ENCODE measurements around the gene CACHD1.

The CACHD1 gene

DNA sequence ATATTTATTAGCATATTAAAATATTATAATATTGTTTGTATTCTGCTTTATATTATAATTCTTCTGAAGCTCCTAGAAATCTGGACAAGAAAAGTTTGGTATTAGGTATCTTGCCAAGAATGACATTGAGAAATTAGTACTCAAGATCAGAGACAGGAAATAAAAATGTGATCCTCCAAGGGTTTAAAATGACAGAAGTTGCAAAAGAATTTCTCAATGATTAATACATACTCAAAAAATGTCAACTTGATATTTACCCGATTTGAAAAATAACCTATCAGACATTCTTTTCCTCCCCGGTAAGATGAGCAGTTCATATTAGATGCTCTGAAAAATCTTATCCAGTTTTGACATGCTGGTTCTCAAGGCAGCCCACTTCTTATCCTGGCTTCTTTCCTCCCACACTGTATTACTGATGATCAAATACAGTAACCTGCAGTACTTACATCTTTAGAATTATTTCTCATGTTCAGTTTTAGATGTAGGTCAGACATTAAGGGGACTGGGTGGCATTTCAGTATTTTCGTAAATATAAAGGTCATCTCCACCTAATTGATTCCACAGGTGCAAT, 55.3 kb downstream of the CACHD1 start:
- DNase-seq, result no peak

- DNase-seq, result no peak
Measured at GRCh38 chr1:64526312-64526711, 56.4 kb downstream of the CACHD1 start.

DNA sequence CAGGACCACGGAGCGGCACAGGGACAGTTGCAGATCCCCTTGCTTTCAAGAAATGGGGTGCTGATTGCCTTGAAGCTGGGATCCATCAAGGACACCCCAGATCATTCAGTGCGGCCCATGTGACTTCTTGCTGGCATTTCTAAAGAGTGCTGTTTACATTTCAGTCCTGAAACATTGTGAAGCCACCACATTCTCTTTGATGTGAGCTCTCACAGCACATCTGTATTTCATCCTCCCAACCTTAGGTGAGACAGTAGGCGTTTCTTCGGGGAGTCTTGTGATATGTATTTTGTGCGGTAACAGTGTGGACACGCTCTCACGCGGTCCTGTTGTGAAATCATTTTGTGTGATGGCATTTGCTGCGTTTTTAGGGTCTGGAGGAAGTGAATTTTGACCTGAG, 57.2 kb downstream of the CACHD1 start:
- no peak for DNase-seq

DNA sequence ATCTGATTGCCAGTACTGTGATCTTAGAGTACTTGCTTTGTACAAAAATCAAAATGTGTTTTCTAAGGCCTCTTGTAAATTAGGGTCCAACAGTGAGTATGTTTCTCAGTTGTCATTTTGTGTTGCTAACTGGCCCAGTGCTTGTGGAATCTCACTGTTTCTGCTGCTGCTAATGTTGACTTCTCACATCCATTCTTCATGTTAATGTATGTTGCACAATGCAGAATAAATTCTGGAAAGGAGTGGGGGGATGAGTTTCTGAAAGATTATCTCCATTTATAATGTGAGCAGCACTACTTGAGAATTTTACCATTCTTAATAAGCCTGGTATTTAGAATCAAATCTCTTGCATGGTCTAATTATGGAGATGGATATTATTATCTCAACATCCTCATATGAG, 57.9 kb downstream of the CACHD1 start:
- DNase-seq, result no peak

GRCh38 chr1:64530969-64531692, 61.2 kb downstream of the CACHD1 start:
- no peak for DNase-seq

- DNase-seq, result no peak
Measured at GRCh38 chr1:64532646-64533045, 62.7 kb downstream of the CACHD1 start.

DNA sequence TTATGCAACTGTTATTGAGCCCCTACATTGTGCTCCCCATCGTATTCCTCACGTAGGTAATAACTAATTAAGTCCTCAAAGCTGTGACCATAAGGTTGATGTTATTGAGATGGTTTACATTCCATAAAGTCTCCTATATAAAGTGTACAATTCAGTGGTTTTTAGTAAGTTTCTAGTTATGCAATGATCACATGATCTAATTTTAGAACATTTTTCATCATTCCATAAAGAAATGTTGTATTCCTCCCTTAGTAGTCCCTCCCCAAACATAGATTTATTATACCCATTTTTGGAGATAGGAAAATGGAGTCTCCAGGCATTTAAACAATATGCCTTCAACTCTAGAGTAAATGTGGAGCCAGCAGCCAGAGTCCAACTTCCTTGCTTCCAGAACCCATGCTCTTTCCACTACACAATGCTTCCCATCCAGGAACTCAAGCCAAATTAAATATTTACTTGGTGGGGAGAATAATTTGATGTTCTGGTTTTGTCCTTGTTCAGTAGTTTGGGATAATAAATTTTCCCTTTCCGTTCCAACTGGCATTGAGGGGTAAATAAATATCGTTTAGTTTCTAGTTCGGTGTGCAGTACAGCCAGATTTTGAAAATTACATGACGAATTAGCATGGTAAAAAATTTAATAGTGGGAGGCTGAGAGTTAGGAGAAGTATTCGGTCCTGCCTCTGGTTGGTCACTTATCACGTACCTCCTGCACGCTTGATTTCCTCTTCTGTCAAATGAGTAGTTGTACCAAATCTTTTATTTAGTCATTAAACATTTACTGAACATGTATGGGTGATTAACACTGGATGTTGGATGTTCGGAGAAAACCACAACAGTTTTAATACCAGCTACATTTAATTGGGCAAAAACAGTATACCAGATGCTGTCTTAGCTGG, 66.3 kb downstream of the CACHD1 start:
- DNase-seq, result peak; percentile 66

- DNase-seq, result no peak
Measured at GRCh38 chr1:64536836-64537490, 67.0 kb downstream of the CACHD1 start.

GRCh38 chr1:64537942-64538341, 68.0 kb downstream of the CACHD1 start:
- DNase-seq, result no peak

GRCh38 chr1:64538389-64538788, 68.5 kb downstream of the CACHD1 start:
- DNase-seq, result no peak

DNA sequence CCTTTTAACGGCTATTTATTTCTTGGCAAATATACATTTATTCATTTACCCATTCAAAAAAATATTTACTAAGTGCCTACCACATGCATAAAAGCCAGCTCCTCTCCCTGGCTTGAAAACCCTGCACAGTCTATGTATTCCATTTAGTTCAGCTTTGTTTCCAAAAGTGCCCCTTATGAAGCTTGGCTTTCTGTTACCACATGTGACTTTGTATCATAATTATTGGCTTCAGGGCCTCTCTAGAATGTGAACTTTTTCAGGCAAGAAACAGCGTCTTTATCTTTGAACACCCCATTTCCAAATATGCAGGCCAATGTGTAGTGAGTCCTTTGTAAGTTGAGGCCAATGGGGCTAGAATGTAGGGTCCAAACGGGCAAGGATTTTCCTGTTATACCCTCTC, 69.4 kb downstream of the CACHD1 start:
- DNase-seq, result no peak

DNA sequence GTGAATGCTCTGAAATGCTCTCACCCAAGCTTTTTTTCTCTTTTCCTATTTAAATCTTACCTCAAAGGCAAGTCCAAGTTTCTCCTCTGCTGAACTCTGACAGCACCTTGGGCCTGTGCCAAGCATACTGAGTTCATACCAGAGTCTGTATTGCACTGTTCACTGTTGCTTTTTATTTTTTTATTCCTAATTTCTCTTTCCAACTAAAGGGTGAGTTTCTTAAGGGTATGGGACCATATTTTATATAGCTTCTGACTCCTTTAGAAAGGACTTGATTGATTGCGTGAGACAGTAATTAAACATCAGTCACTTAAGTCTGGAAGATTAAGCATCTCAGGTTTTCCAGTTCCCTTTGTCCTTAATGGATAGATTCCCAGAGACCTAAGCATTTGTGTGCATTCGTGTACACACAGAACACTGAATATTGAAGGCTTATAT, 69.9 kb downstream of the CACHD1 start:
- DNase-seq, result no peak

DNA sequence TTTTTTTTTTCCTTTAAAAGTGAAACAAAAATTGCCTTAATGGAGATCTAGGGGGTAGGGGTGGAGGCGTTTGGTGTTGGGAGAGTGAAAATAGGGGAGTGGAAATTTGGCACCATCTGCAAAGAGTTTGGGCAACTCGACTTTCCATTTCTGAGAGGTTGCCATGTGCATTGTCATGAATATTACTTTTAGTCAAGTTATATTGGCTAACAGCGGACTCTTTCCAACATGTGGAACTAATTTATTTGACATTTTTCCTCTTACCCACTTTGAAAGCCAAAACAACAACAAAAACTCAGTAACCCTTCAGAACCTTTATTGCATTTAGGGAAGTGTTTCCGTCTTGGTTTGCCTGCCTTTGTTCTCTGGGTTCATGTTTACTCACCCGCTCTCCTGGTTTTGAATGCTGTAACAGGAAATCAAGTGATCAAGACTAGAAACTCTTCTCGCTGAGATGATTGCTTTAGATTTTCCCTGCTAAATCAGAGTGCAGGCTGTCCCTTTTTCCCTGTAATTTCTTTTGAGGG, 70.4 kb downstream of the CACHD1 start:
- no peak for DNase-seq

GRCh38 chr1:64542118-64542517, 72.2 kb downstream of the CACHD1 start:
- DNase-seq, result no peak

DNA sequence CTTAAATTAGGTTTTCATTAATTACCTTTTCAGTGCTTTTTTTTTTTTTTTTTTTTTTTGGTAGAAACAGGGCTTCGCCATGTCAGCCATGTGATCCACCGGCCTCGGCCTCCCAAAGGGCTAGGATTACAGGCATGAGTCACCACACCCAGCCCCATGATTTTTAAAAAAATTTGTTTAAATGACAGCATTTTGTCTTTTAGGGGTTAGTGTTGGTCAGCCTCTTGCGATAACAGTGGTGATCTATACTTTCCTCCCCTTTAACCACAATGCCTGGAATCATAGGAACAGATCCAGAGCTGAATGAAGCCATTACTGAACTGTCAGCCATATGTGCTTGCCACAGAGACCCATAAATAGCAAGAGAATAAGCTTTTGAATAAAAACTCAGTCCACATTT, 73.9 kb downstream of the CACHD1 start:
- no peak for DNase-seq

DNA sequence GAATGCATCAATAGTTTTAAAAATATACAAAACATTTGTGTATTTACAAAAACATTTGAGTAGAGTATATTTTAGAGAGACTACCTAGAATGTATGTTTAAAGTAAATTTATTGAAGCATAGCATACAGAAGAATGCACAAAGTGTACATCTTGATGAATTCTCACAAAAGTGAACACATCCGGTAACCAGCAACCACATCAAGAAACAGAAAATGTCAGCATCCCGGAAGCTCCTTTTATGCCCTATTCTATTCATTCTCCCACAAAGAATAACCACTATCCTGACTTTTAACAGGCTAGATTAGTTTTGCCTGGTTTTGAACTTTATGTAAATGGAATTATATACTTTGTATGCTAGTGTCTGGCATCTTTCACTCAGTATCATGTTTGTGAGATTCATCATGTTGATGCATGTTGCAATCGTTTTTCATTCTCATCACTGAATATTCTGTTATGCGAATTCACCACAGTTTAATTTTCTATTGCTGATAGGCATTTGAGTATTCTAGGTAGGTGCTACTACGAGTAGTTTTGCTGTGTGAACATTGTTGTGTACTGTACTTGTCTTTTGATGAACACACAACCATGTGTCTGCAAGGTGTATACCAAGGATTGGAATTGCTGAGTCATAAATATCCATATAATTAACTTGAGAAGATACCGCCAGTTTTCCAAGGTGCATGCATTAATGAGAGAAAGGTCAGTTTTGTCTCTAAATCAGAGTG, 75.4 kb downstream of the CACHD1 start:
- no peak for DNase-seq

DNA sequence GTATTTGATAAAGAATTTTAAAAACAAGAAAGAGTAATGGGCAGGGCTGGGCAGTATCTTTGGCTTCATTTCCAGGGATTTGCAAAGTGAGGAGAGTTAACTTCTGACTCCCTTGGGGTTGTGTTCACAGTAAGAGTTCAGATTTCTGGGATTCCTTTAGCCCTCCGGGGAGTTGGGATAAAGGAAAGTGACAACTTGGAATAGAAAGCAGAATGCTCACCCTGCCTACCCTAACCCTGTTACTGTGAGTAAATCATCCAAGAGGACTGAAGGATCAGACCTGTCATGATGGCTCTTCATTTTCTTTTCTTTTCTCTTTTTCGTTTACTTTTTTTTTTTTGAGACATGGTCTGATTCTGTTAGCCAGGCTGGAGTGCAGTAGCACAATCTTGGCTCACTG, 76.1 kb downstream of the CACHD1 start:
- no peak for DNase-seq

GRCh38 chr1:64549464-64550239, 79.7 kb downstream of the CACHD1 start:
- no peak for DNase-seq

DNA sequence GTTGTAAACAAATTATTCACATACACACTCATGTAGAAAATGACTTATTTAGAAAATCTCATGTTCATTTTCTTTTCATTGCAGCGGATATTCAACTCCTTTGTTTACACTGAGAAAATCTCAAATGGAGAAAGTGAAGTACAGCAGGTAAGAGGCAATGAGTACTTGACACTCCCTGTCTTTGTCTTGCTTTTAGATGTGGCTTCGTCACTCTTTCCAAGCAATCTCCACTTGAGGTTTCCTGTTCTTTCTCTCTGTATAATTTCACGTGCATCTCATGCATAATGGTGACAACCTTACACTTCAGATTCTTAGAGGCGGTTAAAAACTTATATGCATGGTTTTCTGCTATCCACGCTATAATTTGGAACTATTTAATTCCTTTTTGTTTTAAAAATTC, 80.6 kb downstream of the CACHD1 start:
- DNase-seq, result no peak

DNA sequence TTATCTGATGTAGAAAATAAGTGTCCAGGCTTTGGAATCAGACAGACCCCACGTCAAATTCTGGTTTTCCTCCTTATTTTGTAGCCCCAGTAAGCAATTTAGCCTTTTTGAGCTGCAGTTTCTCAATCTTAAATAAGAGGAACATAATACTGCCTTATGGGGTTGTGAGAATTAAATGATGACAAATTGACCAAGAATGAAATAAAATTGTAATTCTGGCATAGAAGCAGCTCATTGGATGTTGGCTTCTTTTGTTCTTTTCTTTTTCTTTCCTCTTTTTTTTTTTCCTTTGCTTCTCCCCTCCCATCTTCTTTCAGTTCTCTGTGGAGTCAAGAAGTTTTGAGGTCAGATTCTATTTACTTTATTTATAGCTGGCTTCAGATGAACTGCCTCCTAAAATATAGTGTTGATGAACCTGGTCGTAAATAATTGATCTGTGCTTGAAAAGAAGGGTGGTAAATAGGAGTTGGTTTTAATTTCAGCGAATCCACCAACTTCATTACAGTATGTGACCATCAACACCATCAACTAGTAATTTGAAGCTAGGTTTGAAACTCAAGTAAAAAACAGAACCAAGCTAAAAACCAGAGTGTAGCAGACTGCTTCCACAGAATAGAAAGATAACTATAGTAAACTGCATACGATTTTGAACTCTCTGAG, 81.1 kb downstream of the CACHD1 start:
- no peak for DNase-seq

DNA sequence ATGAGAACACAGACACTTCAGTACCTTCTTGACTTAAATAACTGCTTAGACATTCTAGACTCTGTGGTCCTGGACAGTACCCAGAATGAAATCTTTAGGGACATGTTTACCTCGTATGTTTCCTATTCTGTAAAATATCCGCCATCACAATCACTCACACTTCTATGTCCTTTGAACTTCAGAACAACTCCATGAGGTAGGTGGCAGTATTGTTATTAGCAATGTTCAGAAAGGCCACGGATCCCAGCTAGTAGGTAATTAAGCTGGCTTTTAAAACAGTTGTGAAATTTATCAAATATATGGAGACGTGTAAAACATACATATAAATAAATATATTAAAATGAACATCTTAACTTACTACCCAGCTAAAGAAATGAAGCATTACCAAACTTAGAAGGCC, 83.4 kb downstream of the CACHD1 start:
- no peak for DNase-seq
